Hepatocyte (in vitro differentiated cells): ENCODE data around the gene TRABD. TPM values are rescaled to one million over a fixed set of nuclear protein-coding genes. Genes with fewer than 3 reads are reported as not detected.

ENCODE experiments used
- DNase-seq: peaks from one replicate; pipeline ENCODE4 v3.0.0-alpha.2; 2016; ENCODE audit warnings: low spot score
- H2AFZ ChIP-seq: fragments of 200-600 bp; sonication (generic); 2 replicates; pipeline ENCODE4 v1.6.0; 2016; ENCODE audit warnings: antibody characterized with exemption, mild to moderate bottlenecking
- H3K27ac ChIP-seq: fragments of 200-600 bp; sonication (generic); 2 replicates; pipeline ENCODE4 v1.5.1; 2016; ENCODE audit warnings: mild to moderate bottlenecking
- H3K27me3 ChIP-seq: fragments of 200-600 bp; sonication (generic); 2 replicates; pipeline ENCODE4 v1.6.1; 2016
- H3K36me3 ChIP-seq: fragments of 200-600 bp; sonication (generic); replicated peaks from 2 replicates; pipeline ENCODE4 v1.5.1; 2016; ENCODE audit warnings: low read depth; ENCODE audit not compliant: insufficient read depth
- H3K4me1 ChIP-seq: fragments of 200-600 bp; sonication (generic); 2 replicates; pipeline ENCODE4 v1.5.1; 2016; ENCODE audit warnings: mild to moderate bottlenecking, moderate library complexity; ENCODE audit not compliant: insufficient read depth
- H3K4me2 ChIP-seq: fragments of 200-600 bp; sonication (generic); 2 replicates; pipeline ENCODE4 v1.6.0; 2016
- H3K4me3 ChIP-seq: fragments of 200-600 bp; sonication (generic); 2 replicates; pipeline ENCODE4 v1.5.1; 2016; ENCODE audit warnings: mild to moderate bottlenecking
- H3K79me2 ChIP-seq: fragments of 200-600 bp; sonication (generic); 2 replicates; pipeline ENCODE4 v1.6.0; 2017; ENCODE audit warnings: mild to moderate bottlenecking
- H3K9me2 ChIP-seq: fragments of 200-600 bp; sonication (generic); replicated peaks from 2 replicates; pipeline ENCODE4 v1.6.0; 2017; ENCODE audit warnings: mild to moderate bottlenecking; ENCODE audit not compliant: insufficient read depth
- H3K9me3 ChIP-seq: fragments of 200-600 bp; sonication (generic); 2 replicates; pipeline ENCODE4 v1.5.1; 2016; ENCODE audit warnings: low read depth, mild to moderate bottlenecking
- H4K20me1 ChIP-seq: fragments of 200-600 bp; sonication (generic); 2 replicates; pipeline ENCODE4 v1.6.0; 2016; ENCODE audit warnings: mild to moderate bottlenecking; ENCODE audit not compliant: insufficient read depth, poor library complexity, severe bottlenecking
- EZH2 ChIP-seq: fragments of 200-600 bp; sonication (generic); IDR thresholded peaks from 2 replicates; pipeline ENCODE4 v1.6.1; 2016; ENCODE audit warnings: antibody characterized with exemption, mild to moderate bottlenecking, borderline replicate concordance
- EZH2phosphoT487 ChIP-seq: fragments of 200-600 bp; sonication (generic); IDR thresholded peaks from one replicate; pipeline ENCODE4 v1.6.1; 2018; ENCODE audit warnings: antibody characterized with exemption, mild to moderate bottlenecking, low read depth, moderate library complexity; ENCODE audit not compliant: unreplicated experiment, severe bottlenecking
- WGBS: methylation state at CpG from one replicate; pipeline ENCODE4 v1.1.6; 2016; ENCODE audit warnings: low lambda C conversion rate; ENCODE audit errors: missing lambda C conversion rate; 5-methylcytosine and 5-hydroxymethylcytosine counted together
- polyA plus RNA-seq: library from polyadenylated mRNA; unstranded; fragments of >200 nt; fragmentation: Nextera tagmentation; extraction: Ambion mirVana; gene quantifications from 2 replicates; pipeline ENCODE4 v1.2.1, GENCODE V29; 2016
- total RNA-seq: library from RNA; depleted of rRNA; stranded (reverse); fragments of >200 nt; gene quantifications from 2 replicates; pipeline ENCODE4 v1.2.3, GENCODE V29; 2014
- TF ChIP-seq, protein P1 (sequence below): fragments of 200-600 bp; sonication (generic); IDR thresholded peaks from 2 replicates; pipeline ENCODE4 v1.5.1; 2016; ENCODE audit warnings: antibody characterized with exemption, mild to moderate bottlenecking; ENCODE audit not compliant: poor library complexity

TRABD gene
- total and polyA plus RNA-seq, 2 experiments from 2014 or later = 25.9 to 62.3 TPM

DNA sequence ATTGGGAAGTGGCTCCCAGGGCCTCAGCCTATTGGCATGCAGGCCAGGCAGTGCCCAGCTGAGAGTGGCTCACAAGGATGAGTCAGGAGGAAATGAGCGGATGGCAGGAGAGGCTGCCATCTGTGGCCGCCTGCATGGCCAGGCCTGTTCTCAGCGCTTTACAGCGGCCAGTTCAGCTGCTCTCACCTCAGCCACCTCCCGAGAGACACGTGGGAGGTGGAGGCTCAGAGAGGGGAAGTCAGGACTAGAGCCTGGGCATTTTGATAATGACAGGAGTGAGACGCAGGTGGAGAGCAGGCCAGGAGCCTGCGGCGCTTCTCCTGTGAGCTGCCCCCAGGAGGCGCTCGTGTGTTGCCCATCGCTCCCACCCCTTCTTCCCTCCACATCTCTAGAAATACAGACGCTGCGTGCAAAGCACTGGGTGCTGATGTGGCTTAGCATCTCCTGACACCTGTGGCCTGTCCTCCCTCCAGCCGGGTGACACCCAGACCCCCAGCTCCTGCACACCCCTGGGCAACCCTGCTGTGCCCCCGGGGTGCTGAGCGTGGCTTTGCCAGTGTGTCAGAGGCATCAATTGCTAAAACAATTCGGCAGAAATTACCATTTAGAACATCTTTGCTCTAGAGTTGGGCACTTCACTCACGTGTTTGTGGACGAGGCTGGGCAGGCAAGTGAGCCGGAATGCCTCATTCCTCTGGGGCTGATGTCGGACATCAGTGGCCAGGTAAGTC lies 36.6 kb upstream of the TRABD start:
- Histone ChIP-seq H3K36me3 (no peaks in the 10 kb centered on the region), H3K4me1 (peaks cover 17% of the 10 kb centered on the region), H2AFZ (no peak overlapping the region), H3K27me3 (no peaks in the 10 kb centered on the region), H3K4me3 (no peak overlapping the region), H3K27ac (no peak overlapping the region), H3K79me2 (no peaks in the 10 kb centered on the region), H4K20me1 (no peaks in the 10 kb centered on the region), H3K9me2 (no peaks in the 10 kb centered on the region), H3K4me2 (no peak overlapping the region), H3K9me3 (no peaks in the 10 kb centered on the region)
- TF ChIP-seq, protein P1, sequence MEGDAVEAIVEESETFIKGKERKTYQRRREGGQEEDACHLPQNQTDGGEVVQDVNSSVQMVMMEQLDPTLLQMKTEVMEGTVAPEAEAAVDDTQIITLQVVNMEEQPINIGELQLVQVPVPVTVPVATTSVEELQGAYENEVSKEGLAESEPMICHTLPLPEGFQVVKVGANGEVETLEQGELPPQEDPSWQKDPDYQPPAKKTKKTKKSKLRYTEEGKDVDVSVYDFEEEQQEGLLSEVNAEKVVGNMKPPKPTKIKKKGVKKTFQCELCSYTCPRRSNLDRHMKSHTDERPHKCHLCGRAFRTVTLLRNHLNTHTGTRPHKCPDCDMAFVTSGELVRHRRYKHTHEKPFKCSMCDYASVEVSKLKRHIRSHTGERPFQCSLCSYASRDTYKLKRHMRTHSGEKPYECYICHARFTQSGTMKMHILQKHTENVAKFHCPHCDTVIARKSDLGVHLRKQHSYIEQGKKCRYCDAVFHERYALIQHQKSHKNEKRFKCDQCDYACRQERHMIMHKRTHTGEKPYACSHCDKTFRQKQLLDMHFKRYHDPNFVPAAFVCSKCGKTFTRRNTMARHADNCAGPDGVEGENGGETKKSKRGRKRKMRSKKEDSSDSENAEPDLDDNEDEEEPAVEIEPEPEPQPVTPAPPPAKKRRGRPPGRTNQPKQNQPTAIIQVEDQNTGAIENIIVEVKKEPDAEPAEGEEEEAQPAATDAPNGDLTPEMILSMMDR = peak; percentile 63
- TF ChIP-seq EZH2phosphoT487 (no peak), EZH2 (no peak)
- 49% methylated on average over 22 of the region's 22 CpGs for WGBS
- DNase-seq = peak; percentile 77

DNA sequence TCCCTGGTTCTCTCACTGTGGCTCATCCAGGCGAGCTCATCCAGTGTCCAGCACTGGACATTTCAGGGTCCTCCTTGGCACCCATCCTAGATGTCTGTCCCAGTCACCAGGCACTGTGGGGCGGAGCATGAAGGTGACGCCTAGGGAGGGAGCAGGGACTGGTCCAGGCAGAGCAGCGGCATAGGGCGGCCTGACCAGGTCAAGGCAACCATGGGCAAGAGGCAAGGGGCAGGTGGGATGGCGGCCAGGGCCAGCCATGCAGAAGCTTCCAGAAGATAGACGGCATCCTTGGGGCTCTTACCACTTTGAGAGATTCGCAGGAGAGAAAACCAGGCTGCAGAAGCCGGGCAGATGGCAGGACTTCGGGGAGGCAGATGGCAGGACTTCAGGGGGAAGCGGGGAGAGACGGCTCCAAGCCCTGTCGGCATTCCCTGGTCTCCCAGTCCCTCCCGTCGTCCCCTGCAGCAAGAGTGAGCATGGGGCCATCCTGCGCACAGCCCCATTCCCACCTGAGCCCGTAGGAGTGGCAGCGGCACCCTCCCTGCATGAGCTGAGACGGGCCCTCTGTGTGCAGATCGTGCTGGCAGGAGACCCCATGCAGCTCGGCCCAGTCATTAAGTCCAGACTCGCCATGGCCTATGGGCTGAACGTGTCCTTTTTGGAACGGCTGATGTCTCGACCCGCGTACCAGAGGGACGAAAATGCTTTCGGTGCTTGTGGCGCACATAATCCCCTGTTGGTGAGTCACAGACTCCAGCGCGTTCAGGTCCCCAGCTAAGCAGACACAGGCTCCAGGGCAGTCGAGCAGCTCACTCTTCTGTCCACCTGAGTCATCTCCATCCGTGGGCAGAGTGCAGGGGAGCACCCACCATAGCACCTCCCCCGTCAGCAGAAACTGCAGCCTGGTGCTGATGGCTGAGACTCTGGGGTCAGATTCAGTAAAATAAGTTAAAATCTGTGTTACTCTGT lies 35.3 kb upstream of the TRABD start:
- Histone ChIP-seq H4K20me1 (no peaks in the 10 kb centered on the region), H3K4me2 (no peak overlapping the region), H3K27me3 (no peaks in the 10 kb centered on the region), H3K27ac (no peak overlapping the region), H2AFZ (no peak overlapping the region), H3K36me3 (no peaks in the 10 kb centered on the region), H3K79me2 (no peaks in the 10 kb centered on the region), H3K4me1 (peaks cover 14% of the 10 kb centered on the region), H3K4me3 (no peak overlapping the region), H3K9me3 (no peaks in the 10 kb centered on the region), H3K9me2 (no peaks in the 10 kb centered on the region)
- no peak for DNase-seq
- TF ChIP-seq EZH2phosphoT487 = no peak
- no peak for TF ChIP-seq EZH2
- TF ChIP-seq, protein P1 = no peak
- 89% methylated on average over 35 of the region's 35 CpGs for WGBS

DNA sequence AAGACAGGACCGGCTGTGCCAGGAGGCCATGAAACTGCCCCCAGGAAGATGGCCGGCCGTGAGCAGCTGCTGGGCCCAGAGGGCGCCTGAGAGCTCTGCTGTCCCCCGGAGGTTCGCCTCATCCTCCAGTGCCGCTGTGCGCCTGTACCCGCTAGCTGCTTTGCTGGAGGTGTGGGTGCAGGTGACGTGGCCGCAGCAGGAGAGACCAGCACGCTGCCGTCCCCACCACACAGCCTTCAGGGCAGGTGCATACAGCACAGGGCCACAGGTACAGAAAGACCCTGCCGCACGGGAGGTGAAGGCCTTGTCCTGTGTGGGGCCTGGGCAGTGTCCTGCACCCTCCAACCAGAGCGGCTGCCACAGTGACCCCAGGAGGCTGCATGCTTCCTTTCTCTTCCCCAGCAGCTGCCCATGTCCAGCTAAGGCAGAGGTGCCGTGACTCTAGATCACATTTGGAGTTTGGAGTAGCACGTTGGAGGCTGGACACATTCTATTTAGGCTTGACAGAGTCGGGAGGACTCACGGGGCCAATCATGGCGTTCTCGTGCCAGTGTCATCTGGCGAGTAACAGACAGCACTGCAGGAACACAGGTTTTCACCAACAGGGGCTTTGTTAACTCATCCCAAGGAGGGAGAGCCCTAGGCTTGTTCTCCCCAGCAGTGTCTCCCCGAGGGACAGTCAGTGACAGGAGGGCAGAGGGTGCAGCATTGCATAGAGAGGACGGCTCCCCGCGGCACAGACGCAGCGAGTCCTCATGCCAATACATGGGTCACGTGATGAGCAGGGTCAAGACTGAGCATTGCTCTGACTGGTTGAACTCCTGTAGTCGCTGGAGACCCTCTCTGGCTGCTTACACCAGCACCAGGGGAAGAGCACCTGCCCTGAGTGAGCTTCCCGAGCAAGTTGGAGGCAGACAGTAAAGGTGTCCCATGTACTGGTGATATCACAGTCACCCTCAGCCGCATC lies 33.9 kb upstream of the TRABD start:
- H2AFZ ChIP-seq = no peak overlapping the region
- H3K4me3 ChIP-seq = no peak overlapping the region
- H3K9me2 ChIP-seq = no peaks in the 10 kb centered on the region
- TF ChIP-seq, protein P1 = no peak
- TF ChIP-seq EZH2phosphoT487 = no peak
- TF ChIP-seq EZH2 = no peak
- H3K27me3 ChIP-seq = no peaks in the 10 kb centered on the region
- no peaks in the 10 kb centered on the region for H3K9me3 ChIP-seq
- H4K20me1 ChIP-seq = no peaks in the 10 kb centered on the region
- no peak overlapping the region for H3K4me2 ChIP-seq
- H3K79me2 ChIP-seq = no peaks in the 10 kb centered on the region
- WGBS = 89% methylated on average over 33 of the region's 33 CpGs
- no peaks in the 10 kb centered on the region for H3K36me3 ChIP-seq
- peaks cover 3% of the 10 kb centered on the region for H3K4me1 ChIP-seq
- no peak for DNase-seq
- no peak overlapping the region for H3K27ac ChIP-seq
